Esophagus (tissue), 2 donors: Measurements from ENCODE around the gene TMPRSS3. TPM values are rescaled to one million over a fixed set of nuclear protein-coding genes. Genes with fewer than 3 reads are reported as not detected.

ENCODE experiments used
- H3K27ac ChIP-seq, 2 donors: one replicate each; pipeline ENCODE4 v1.5.1; 2013; ENCODE audit warnings: low read depth in 2 of 2, mild to moderate bottlenecking in 2 of 2, inconsistent platforms in 1 of 2, low read length in 1 of 2, moderate library complexity in 1 of 2
- H3K27me3 ChIP-seq, 2 donors: one replicate each; pipeline ENCODE4 v1.6.1; 2013; ENCODE audit warnings: low read length in 2 of 2, control low read depth in 1 of 2, mild to moderate bottlenecking in 1 of 2; ENCODE audit not compliant: insufficient read depth in 2 of 2, control insufficient read depth in 1 of 2
- H3K36me3 ChIP-seq, 2 donors: one replicate each; pipeline ENCODE4 v1.6.1; 2013; ENCODE audit warnings: low read length in 1 of 2; ENCODE audit not compliant: control insufficient read depth in 2 of 2, insufficient read depth in 2 of 2
- H3K4me1 ChIP-seq, 2 donors: one replicate each; pipeline ENCODE4 v1.6.1; 2013; ENCODE audit warnings: low read length in 1 of 2; ENCODE audit not compliant: control insufficient read depth in 2 of 2, insufficient read depth in 2 of 2
- H3K4me3 ChIP-seq, 2 donors: one replicate each; pipeline ENCODE4 v1.5.1; 2013; ENCODE audit warnings: low read length in 2 of 2, mild to moderate bottlenecking in 2 of 2, low read depth in 1 of 2, moderate library complexity in 1 of 2
- H3K9me3 ChIP-seq, 2 donors: one replicate each; pipeline ENCODE4 v1.6.1; 2013; ENCODE audit warnings: mild to moderate bottlenecking in 2 of 2, low read depth in 1 of 2, low read length in 1 of 2, moderate library complexity in 1 of 2; ENCODE audit not compliant: control insufficient read depth in 2 of 2, insufficient read depth in 1 of 2
- WGBS, 2 donors: extraction: QIAGEN DNeasy Blood & Tissue Kit; methylation state at CpG; one replicate each; pipeline ENCODE4 v1.1.7; 2013; 5-methylcytosine and 5-hydroxymethylcytosine counted together
- polyA plus RNA-seq, 2 donors: library from polyadenylated mRNA; stranded (reverse); fragments of 200-250 nt; gene quantifications; one replicate each; pipeline ENCODE4 v1.2.3, GENCODE V29; 2013
- donor health status: healthy with polysubstance abuse.
- donor health status: Bipolar disorder and iron deficiency.

Gene TMPRSS3
- polyA plus RNA-seq, 2 donors: 0.06 to 0.08 TPM

GRCh38 chr21:42386034-42386591 lies 9.7 kb downstream of the TMPRSS3 start:
- 73 to 94% methylated on average over 11 of the region's 11 CpGs for WGBS, 2 donors
- Histone ChIP-seq H3K27me3 (no peaks in the 10 kb centered on the region), H3K27ac (no peak overlapping the region), H3K36me3 (no peaks in the 10 kb centered on the region), H3K9me3 (peaks cover 0 to 10% of the 10 kb centered on the region in 2 donors), H3K4me3 (no peak overlapping the region), H3K4me1 (no peaks in the 10 kb centered on the region)

GRCh38 chr21:42385619-42386018 lies 10.2 kb downstream of the TMPRSS3 start:
- Histone ChIP-seq H3K36me3 (no peaks in the 10 kb centered on the region), H3K27me3 (no peaks in the 10 kb centered on the region), H3K27ac (no peak overlapping the region), H3K9me3 (peaks cover 0 to 10% of the 10 kb centered on the region in 2 donors), H3K4me1 (no peaks in the 10 kb centered on the region), H3K4me3 (no peak overlapping the region)
- 95 to 96% methylated on average over 5 of the region's 5 CpGs for WGBS, 2 donors

- Histone ChIP-seq H3K27ac (no peak overlapping the region), H3K27me3 (no peaks in the 10 kb centered on the region), H3K4me1 (no peaks in the 10 kb centered on the region), H3K4me3 (no peak overlapping the region), H3K9me3 (peaks cover 0 to 10% of the 10 kb centered on the region in 2 donors), H3K36me3 (no peaks in the 10 kb centered on the region)
- WGBS, 2 donors: 86 to 93% methylated on average over 2 of the region's 2 CpGs
Measured at GRCh38 chr21:42384989-42385388, 10.9 kb downstream of the TMPRSS3 start.

- Histone ChIP-seq H3K9me3 (peaks cover 0 to 10% of the 10 kb centered on the region in 2 donors), H3K27ac (no peak overlapping the region), H3K27me3 (no peaks in the 10 kb centered on the region), H3K4me3 (no peak overlapping the region), H3K36me3 (no peaks in the 10 kb centered on the region), H3K4me1 (no peaks in the 10 kb centered on the region)
- WGBS, 2 donors: 72 to 77% methylated on average over 8 of the region's 8 CpGs
Measured at GRCh38 chr21:42384156-42384945, 11.5 kb downstream of the TMPRSS3 start.

- H3K27me3 ChIP-seq: no peaks in the 10 kb centered on the region
- H3K27ac ChIP-seq: no peak overlapping the region
- H3K4me3 ChIP-seq: no peak overlapping the region
- 80 to 81% methylated on average over 5 to 6 of the region's 6 CpGs for WGBS, 2 donors
- H3K36me3 ChIP-seq: no peaks in the 10 kb centered on the region
- peaks cover 0 to 10% of the 10 kb centered on the region in 2 donors for H3K9me3 ChIP-seq
- H3K4me1 ChIP-seq: no peaks in the 10 kb centered on the region
Measured at GRCh38 chr21:42383331-42383730, 12.5 kb downstream of the TMPRSS3 start.

- 91 to 97% methylated on average over 6 of the region's 6 CpGs for WGBS, 2 donors
- no peaks in the 10 kb centered on the region for H3K36me3 ChIP-seq
- H3K4me1 ChIP-seq: no peaks in the 10 kb centered on the region
- no peak overlapping the region for H3K4me3 ChIP-seq
- no peaks in the 10 kb centered on the region for H3K27me3 ChIP-seq
- no peak overlapping the region for H3K27ac ChIP-seq
- peaks cover 0 to 10% of the 10 kb centered on the region in 2 donors for H3K9me3 ChIP-seq
Measured at GRCh38 chr21:42382915-42383314, 12.9 kb downstream of the TMPRSS3 start.

GRCh38 chr21:42381347-42381984 lies 14.4 kb downstream of the TMPRSS3 start:
- 50 to 76% methylated on average over 1 of the region's 1 CpG for WGBS, 2 donors
- Histone ChIP-seq H3K4me3 (no peak overlapping the region), H3K36me3 (no peaks in the 10 kb centered on the region), H3K27ac (no peak overlapping the region), H3K9me3 (peaks cover 0 to 10% of the 10 kb centered on the region in 2 donors), H3K27me3 (no peaks in the 10 kb centered on the region), H3K4me1 (no peaks in the 10 kb centered on the region)

GRCh38 chr21:42379426-42380215 lies 16.2 kb downstream of the TMPRSS3 start:
- WGBS, 2 donors: 79 to 80% methylated on average over 17 of the region's 17 CpGs
- Histone ChIP-seq H3K4me3 (no peak overlapping the region), H3K9me3 (peaks cover 0 to 12% of the 10 kb centered on the region in 2 donors)

GRCh38 chr21:42378418-42378817 lies 17.4 kb downstream of the TMPRSS3 start:
- peaks cover 0 to 10% of the 10 kb centered on the region in 2 donors for H3K9me3 ChIP-seq
- no peaks in the 10 kb centered on the region for H3K4me1 ChIP-seq
- H3K36me3 ChIP-seq: no peaks in the 10 kb centered on the region
- H3K27me3 ChIP-seq: no peaks in the 10 kb centered on the region
- no peak overlapping the region for H3K27ac ChIP-seq
- 82 to 87% methylated on average over 8 of the region's 8 CpGs for WGBS, 2 donors
- no peak overlapping the region for H3K4me3 ChIP-seq

More at GRCh38 chr21:42379426-42380215, 16.2 kb downstream of the TMPRSS3 start:
- no peaks in the 10 kb centered on the region for H3K4me1 ChIP-seq
- no peaks in the 10 kb centered on the region for H3K36me3 ChIP-seq
- no peak overlapping the region for H3K27ac ChIP-seq
- no peaks in the 10 kb centered on the region for H3K27me3 ChIP-seq
